ENCODE results near the gene EGFL6.

EGFL6 gene

GRCh38 chrX:13650318-13650717 is 80.9 kb downstream of the EGFL6 start:
- Histone ChIP-seq H3K9me2 (replicated peaks; ENCODE audit: low read depth, low read length) (no peaks in the 10 kb centered on the region), H3K4me2 (ENCODE audit: low read depth, low read length, poor library complexity, severe bottlenecking) (no peak overlapping the region), H3K9ac (ENCODE audit: low read depth, low read length, poor library complexity, severe bottlenecking) (no peak overlapping the region), H3K79me2 (ENCODE audit: insufficient read depth, low read length) (peaks cover 11% of the 10 kb centered on the region), H3K4me1 (ENCODE audit: insufficient read depth, low read length, poor library complexity, severe bottlenecking) (peaks cover 21% of the 10 kb centered on the region), H3K36me3 (ENCODE audit: insufficient read depth, low read length) (no peaks in the 10 kb centered on the region), H2AFZ (ENCODE audit: low read length) (no peak overlapping the region), H4K20me1 (ENCODE audit: insufficient read depth, low read length, poor library complexity, severe bottlenecking) (no peaks in the 10 kb centered on the region), H3K4me3 (ENCODE audit: low read length, poor library complexity, severe bottlenecking) (no peak overlapping the region), H3K27me3 (ENCODE audit: insufficient read depth, low read length, poor library complexity, severe bottlenecking) (no peaks in the 10 kb centered on the region), H3F3A (ENCODE audit: low read depth) (peaks cover 5% of the 10 kb centered on the region; the same call in 1 of the 2 replicates), H3K9me3 (ENCODE audit: insufficient read depth, low read depth, low read length) (no peaks in the 10 kb centered on the region)
- no peak for TF ChIP-seq EZH2phosphoT487 (IDR thresholded peaks at IDR 0.05; ENCODE audit: borderline replicate concordance)
- TF ChIP-seq CTCF (conservative IDR thresholded peaks at IDR 0.05; ENCODE audit: low read length), result no peak

DNA sequence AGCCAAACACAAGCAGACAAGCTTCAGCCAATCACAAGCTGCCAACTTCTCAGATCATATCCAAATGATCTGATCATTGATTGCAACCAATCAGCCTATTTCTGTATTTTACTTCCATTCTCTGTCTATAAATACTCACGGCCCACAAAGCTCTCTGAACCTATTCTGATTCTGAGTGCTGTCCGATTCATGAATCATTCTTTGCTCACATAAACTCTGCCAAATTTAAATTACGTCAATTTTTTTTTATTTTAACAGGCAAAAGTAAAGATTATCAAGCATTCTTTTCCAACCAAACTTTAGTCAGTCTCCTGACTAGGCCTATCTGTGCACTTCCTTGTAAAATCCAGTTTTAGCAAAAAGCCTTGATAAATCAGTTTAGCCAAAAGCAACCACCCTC is 81.7 kb downstream of the EGFL6 start:
- Histone ChIP-seq H3K4me3 (ENCODE audit: low read length, poor library complexity, severe bottlenecking) (no peak overlapping the region), H3K9me2 (replicated peaks; ENCODE audit: low read depth, low read length) (no peaks in the 10 kb centered on the region), H4K20me1 (ENCODE audit: insufficient read depth, low read length, poor library complexity, severe bottlenecking) (no peaks in the 10 kb centered on the region), H3K36me3 (ENCODE audit: insufficient read depth, low read length) (no peaks in the 10 kb centered on the region), H3K9ac (ENCODE audit: low read depth, low read length, poor library complexity, severe bottlenecking) (no peak overlapping the region), H3K4me2 (ENCODE audit: low read depth, low read length, poor library complexity, severe bottlenecking) (no peak overlapping the region), H3F3A (ENCODE audit: low read depth) (peaks cover 5% of the 10 kb centered on the region; the same call in 1 of the 2 replicates), H2AFZ (ENCODE audit: low read length) (no peak overlapping the region), H3K79me2 (ENCODE audit: insufficient read depth, low read length) (peaks cover 11% of the 10 kb centered on the region), H3K4me1 (ENCODE audit: insufficient read depth, low read length, poor library complexity, severe bottlenecking) (peaks cover 21% of the 10 kb centered on the region), H3K27me3 (ENCODE audit: insufficient read depth, low read length, poor library complexity, severe bottlenecking) (no peaks in the 10 kb centered on the region), H3K9me3 (ENCODE audit: insufficient read depth, low read depth, low read length) (no peaks in the 10 kb centered on the region)
- TF ChIP-seq EZH2phosphoT487 (IDR thresholded peaks at IDR 0.05; ENCODE audit: borderline replicate concordance) (no peak), CTCF (conservative IDR thresholded peaks at IDR 0.05; ENCODE audit: low read length) (no peak)

GRCh38 chrX:13652287-13652793 is 82.9 kb downstream of the EGFL6 start:
- Histone ChIP-seq H3K4me2 (ENCODE audit: low read depth, low read length, poor library complexity, severe bottlenecking) (peak overlapping the region; percentile 77), H3K4me1 (ENCODE audit: insufficient read depth, low read length, poor library complexity, severe bottlenecking) (peaks cover 21% of the 10 kb centered on the region), H3F3A (ENCODE audit: low read depth) (peaks cover 5% of the 10 kb centered on the region; the same call in 1 of the 2 replicates), H3K27me3 (ENCODE audit: insufficient read depth, low read length, poor library complexity, severe bottlenecking) (no peaks in the 10 kb centered on the region), H3K36me3 (ENCODE audit: insufficient read depth, low read length) (no peaks in the 10 kb centered on the region), H3K9ac (ENCODE audit: low read depth, low read length, poor library complexity, severe bottlenecking) (peak overlapping the region; percentile 92), H3K9me3 (ENCODE audit: insufficient read depth, low read depth, low read length) (no peaks in the 10 kb centered on the region), H4K20me1 (ENCODE audit: insufficient read depth, low read length, poor library complexity, severe bottlenecking) (no peaks in the 10 kb centered on the region), H3K9me2 (replicated peaks; ENCODE audit: low read depth, low read length) (no peaks in the 10 kb centered on the region), H3K79me2 (ENCODE audit: insufficient read depth, low read length) (peaks cover 11% of the 10 kb centered on the region), H2AFZ (ENCODE audit: low read length) (peak overlapping the region; percentile 60; the same call in 1 of the 2 replicates), H3K4me3 (ENCODE audit: low read length, poor library complexity, severe bottlenecking) (peak overlapping the region; percentile 79)
- TF ChIP-seq EZH2phosphoT487 (IDR thresholded peaks at IDR 0.05; ENCODE audit: borderline replicate concordance) (no peak), CTCF (conservative IDR thresholded peaks at IDR 0.05; ENCODE audit: low read length) (no peak)

Measured in Loucy (cell line).